GM12892 (cell line): Measurements from ENCODE around the gene MMEL1.

Experiments used
- POLR2A ChIP-seq: IDR thresholded peaks from 2 replicates; pipeline ENCODE4 v1.6.1; 2011; ENCODE audit warnings: low read depth, low read length, control low read depth
- POLR2AphosphoS5 ChIP-seq: IDR thresholded peaks from 2 replicates; pipeline ENCODE4 v1.6.1; 2011; ENCODE audit warnings: low read depth, low read length, control low read depth

DNA sequence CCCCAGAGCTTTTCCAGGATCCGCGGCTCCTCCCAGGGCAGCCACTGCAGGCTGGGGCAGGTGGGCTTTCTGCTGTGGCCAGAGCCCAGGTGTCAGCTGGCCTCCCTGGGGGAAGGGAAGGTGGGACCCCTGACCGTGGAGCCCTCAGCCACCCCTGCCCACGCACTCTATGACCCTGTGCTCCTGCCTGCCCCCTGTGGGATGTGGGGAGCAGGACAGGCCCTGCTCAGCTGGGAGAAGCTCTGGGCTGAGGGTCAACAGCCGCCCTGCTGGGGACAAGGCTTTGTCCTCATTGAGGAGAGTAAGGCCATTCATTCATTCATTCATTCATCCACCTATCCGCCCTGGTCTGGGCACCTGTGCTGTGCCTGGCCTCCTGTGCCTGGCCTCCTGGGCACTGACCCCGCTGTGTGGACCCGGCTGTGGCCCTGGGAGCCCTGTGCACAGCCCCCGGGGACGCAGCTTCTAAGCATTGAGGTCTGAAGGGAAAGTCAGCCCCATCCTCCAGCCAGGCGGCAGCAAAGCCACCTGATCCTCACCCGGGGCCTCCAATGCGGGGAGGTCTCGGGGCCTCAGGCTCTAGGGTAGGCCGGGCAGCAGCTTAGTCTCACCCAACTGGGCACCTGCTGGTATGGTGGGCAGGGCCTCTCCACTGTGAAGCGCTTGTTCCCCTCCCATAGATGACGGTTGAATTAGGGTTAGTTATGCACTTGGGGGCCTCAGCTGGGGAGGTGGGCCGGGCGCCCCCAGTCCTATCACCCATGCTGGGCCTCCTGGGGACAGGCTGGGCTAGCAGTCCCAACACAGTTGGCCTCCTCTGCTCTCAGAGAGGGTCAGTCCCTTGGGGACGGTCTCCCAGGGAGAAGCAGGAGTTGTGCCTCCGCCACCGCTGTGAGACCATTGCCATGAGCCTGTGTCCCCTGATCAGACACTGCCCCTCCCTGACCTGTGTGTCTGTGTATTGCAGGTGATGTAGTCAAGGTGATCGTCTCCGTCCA lies 70.6 kb downstream of the MMEL1 start:
- TF ChIP-seq POLR2A (no peak), POLR2AphosphoS5 (no peak)
